D721Med (cell line): ENCODE measurements around the gene NCKIPSD.

Experiments
- DNase-seq: peaks from one replicate; pipeline ENCODE4 v3.0.0; 2011; ENCODE audit warnings: low spot score; ENCODE audit not compliant: insufficient read length
- FAIRE-seq: peaks from 2 replicates; lab custom pipeline; 2011; peaks lifted over from hg19 to GRCh38; lab: Jason Lieb, UNC
- CTCF ChIP-seq: IDR thresholded peaks from 2 replicates; pipeline ENCODE4 v1.5.1; 2012; ENCODE audit warnings: mild to moderate bottlenecking, control low read depth; ENCODE audit not compliant: insufficient read depth; ENCODE audit errors: missing control alignments

The NCKIPSD gene

GRCh38 chr3:48686538-48687219 lies 964 bp upstream of the NCKIPSD start:
- TF ChIP-seq CTCF = no peak
- FAIRE-seq (no peak), DNase-seq (no peak)

GRCh38 chr3:48685293-48685602 lies 467 bp downstream of the NCKIPSD start:
- FAIRE-seq (no peak), DNase-seq (no peak)
- no peak for TF ChIP-seq CTCF

- no peak for TF ChIP-seq CTCF
- DNase-seq (no peak), FAIRE-seq (no peak)
These were observed 1.1 kb downstream of the NCKIPSD start for GRCh38 chr3:48684480-48685143.

GRCh38 chr3:48684054-48684349 lies 1.7 kb downstream of the NCKIPSD start:
- FAIRE-seq (no peak), DNase-seq (no peak)
- no peak for TF ChIP-seq CTCF

GRCh38 chr3:48682786-48683185 lies 2.9 kb downstream of the NCKIPSD start:
- FAIRE-seq = no peak
- DNase-seq = no peak
- TF ChIP-seq CTCF = no peak

- DNase-seq (no peak), FAIRE-seq (no peak)
- no peak for TF ChIP-seq CTCF
These were observed 3.6 kb downstream of the NCKIPSD start for GRCh38 chr3:48681974-48682610.

GRCh38 chr3:48681541-48681880 lies 4.2 kb downstream of the NCKIPSD start:
- TF ChIP-seq CTCF = no peak
- no peak for DNase-seq
- FAIRE-seq = no peak
